ENCODE measurements around the gene PIP5K1C.

DNA sequence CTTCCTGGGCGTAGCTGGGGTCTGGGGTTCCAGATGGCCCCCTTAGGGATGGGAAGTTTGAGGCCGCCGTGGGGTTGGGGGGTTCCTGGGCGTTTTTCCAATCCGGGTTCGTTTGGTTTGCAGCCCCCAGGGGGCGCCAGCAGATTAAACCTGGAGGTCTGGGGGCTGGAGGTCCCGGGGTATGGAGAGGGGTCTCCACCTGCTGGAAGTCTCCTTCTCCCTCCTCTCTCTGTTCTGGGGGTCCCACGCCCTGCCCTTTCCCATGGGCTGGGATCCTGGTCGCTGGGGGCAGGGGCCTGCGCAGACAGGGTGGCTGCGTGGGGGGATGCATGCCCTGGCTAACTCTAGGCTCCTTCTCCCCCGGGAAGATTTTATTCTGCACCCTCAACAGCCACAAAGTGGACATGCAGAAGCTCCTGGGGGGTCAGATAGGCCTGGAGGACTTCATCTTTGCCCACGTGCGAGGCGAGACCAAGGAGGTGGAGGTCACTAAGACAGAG is 114.1 kb downstream of the PIP5K1C start:
- TF ChIP-seq, protein P1, sequence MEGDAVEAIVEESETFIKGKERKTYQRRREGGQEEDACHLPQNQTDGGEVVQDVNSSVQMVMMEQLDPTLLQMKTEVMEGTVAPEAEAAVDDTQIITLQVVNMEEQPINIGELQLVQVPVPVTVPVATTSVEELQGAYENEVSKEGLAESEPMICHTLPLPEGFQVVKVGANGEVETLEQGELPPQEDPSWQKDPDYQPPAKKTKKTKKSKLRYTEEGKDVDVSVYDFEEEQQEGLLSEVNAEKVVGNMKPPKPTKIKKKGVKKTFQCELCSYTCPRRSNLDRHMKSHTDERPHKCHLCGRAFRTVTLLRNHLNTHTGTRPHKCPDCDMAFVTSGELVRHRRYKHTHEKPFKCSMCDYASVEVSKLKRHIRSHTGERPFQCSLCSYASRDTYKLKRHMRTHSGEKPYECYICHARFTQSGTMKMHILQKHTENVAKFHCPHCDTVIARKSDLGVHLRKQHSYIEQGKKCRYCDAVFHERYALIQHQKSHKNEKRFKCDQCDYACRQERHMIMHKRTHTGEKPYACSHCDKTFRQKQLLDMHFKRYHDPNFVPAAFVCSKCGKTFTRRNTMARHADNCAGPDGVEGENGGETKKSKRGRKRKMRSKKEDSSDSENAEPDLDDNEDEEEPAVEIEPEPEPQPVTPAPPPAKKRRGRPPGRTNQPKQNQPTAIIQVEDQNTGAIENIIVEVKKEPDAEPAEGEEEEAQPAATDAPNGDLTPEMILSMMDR (IDR thresholded peaks at IDR 0.05) = peak; percentile 75
- no peak for TF ChIP-seq ZFX (IDR thresholded peaks at IDR 0.05; ENCODE audit: borderline replicate concordance)

All from 22Rv1 (cell line).